ENCODE measurements around the gene GABARAPL1.

DNA sequence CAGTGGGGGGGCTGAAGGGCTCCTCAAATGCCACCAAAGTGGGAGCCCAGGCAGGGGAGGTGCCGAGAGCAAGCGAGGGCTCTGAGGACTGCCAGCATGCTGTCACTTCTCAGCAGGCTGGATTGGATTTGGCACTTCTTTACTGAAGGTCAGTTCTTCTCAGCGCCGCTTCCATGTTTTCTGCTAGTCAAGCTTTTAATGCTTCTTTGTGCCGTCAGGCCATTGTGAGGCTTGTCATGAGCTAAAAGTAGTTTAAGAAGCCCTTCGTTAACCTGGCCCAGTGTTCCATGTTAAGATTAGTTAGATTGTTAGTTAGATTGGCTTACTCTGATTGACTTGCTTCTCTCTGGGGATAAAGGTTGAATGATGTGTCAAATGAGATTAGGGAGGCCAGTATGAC lies 13.4 kb downstream of the GABARAPL1 start:
- TF ChIP-seq POLR2AphosphoS5 (IDR thresholded peaks at IDR 0.05; ENCODE audit: low read depth, low read length): no peak
- no peak for TF ChIP-seq FOXP2 (optimal IDR thresholded peaks at IDR 0.05; ENCODE audit: borderline replicate concordance, extremely low read depth, extremely low read length, insufficient read depth)
- no peak for TF ChIP-seq TAF1 (IDR thresholded peaks at IDR 0.05; ENCODE audit: borderline replicate concordance, insufficient read depth, low read length)
- TF ChIP-seq, protein P1, sequence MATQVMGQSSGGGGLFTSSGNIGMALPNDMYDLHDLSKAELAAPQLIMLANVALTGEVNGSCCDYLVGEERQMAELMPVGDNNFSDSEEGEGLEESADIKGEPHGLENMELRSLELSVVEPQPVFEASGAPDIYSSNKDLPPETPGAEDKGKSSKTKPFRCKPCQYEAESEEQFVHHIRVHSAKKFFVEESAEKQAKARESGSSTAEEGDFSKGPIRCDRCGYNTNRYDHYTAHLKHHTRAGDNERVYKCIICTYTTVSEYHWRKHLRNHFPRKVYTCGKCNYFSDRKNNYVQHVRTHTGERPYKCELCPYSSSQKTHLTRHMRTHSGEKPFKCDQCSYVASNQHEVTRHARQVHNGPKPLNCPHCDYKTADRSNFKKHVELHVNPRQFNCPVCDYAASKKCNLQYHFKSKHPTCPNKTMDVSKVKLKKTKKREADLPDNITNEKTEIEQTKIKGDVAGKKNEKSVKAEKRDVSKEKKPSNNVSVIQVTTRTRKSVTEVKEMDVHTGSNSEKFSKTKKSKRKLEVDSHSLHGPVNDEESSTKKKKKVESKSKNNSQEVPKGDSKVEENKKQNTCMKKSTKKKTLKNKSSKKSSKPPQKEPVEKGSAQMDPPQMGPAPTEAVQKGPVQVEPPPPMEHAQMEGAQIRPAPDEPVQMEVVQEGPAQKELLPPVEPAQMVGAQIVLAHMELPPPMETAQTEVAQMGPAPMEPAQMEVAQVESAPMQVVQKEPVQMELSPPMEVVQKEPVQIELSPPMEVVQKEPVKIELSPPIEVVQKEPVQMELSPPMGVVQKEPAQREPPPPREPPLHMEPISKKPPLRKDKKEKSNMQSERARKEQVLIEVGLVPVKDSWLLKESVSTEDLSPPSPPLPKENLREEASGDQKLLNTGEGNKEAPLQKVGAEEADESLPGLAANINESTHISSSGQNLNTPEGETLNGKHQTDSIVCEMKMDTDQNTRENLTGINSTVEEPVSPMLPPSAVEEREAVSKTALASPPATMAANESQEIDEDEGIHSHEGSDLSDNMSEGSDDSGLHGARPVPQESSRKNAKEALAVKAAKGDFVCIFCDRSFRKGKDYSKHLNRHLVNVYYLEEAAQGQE (IDR thresholded peaks at IDR 0.05; ENCODE audit: insufficient read depth in 1 of 2, low read depth in 2 of 2, low read length in 2 of 2): no peak

Measured in PFSK-1 (cell line).